HG02884 (cell line): ENCODE results near the gene PPARG.
"Not testable (repeated sequence)": the region's sequence is repeated elsewhere in the genome, so short reads cannot be mapped to it uniquely, and the experiment has no call there.

Experiments used
- ATAC-seq: cut with Tn5 transposase; IDR thresholded peaks from one replicate; pipeline ENCODE4 v1.9.1; 2021; ENCODE audit warnings: mild to moderate bottlenecking, moderate library complexity; ENCODE audit not compliant: unreplicated experiment

PPARG gene

DNA sequence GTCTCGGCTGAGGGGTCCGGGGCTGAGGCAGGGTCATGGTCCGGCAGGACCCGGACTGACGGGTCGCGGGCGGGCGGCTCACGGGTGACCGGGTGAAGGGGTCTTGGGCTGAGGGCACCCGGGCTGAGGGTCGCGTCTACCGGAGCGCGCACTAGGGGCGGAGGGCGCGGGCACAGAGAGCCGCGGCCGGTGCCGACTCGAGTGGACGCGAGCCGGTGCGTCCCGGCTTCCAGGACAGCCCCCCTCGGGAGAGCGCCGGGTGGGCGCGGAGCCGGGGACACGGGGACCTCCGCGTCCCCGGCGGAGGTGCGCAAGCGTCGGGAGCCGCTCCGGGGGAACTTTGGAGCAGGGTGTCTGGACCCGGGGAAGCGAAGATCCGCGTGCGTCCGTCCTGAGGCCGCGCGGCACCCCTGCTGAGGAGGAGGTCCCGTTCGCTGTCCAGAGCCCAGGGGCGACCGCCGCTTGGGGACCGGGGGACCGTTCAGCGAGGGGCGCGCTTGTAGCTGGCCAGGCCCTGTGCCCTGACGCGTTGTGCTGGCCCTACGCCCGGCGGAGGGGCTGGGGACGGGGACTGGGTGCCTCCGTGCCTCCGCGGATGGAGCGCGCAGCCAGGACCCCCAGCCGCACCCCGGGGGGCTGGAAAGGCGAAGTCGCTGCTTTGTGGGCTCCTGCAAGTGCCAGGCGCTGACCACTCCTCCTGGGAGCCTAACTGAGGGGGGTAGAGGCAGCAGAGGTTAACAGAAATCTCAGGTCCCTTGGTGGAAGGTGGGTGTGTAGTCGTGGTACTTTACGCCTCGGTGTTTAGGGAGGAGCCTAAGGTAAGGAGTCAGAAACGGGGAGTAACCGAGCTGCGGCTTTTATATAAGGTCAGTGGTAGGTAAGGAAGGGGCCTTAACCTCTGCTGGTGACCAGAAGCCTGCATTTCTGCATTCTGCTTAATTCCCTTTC, at the start of gene PPARG:
TSS of gene PPARG (plus strand) at position 889 of the 948 bp plus-strand sequence. CDS start 90,642 bp downstream, outside the sequence.
- no peak for ATAC-seq

- ATAC-seq, result no peak
Observed at GRCh38 chr3:12239301-12239700, 49.6 kb upstream of the PPARG start.

DNA sequence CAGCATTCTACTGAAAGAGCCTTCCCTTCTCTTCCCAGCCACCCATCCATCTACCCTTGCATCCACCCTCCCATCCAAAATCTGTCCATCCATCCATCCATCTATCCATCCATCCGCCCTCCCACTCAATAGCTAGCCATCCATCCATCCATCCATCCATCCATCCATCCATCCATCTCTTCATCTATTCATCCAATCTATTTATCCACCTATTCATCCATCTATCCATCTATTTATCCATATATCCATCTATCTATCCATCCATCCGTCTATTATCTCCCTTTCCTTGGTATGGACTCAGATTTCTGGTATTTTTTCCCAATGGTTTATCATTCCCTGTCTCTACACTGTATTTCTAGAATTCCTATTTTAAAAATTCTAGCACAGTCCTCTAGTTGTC, 46.1 kb upstream of the PPARG start:
- ATAC-seq, result no peak

GRCh38 chr3:12246497-12247163, 42.2 kb upstream of the PPARG start:
- no peak for ATAC-seq

- ATAC-seq, result no peak
Observed at GRCh38 chr3:12247411-12247810, 41.5 kb upstream of the PPARG start.

- no peak for ATAC-seq
Observed at GRCh38 chr3:12249519-12249918, 39.4 kb upstream of the PPARG start.

DNA sequence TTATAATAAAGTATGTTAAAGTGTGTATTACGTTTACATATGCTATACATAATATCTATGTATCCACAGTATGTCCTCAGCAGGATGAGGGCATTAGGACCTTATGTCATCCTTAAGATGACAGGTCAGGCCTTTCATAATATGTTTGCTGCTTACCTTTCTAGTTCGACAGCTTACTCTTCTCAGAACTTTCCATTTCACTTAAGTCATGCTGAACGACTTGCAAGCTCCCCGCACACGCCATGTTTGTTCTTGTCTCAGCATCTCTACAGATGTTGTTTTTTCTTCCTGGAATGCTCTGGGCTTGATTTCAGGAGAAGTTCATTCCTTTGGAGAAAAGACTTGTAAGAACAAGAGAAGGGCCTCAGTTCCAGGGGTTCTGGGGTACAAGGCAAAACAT, 36.0 kb upstream of the PPARG start:
- ATAC-seq, result no peak

- ATAC-seq, result no peak
Observed at GRCh38 chr3:12253516-12254343, 35.1 kb upstream of the PPARG start.

- ATAC-seq, result no peak
Observed at GRCh38 chr3:12255393-12255792, 33.5 kb upstream of the PPARG start.

DNA sequence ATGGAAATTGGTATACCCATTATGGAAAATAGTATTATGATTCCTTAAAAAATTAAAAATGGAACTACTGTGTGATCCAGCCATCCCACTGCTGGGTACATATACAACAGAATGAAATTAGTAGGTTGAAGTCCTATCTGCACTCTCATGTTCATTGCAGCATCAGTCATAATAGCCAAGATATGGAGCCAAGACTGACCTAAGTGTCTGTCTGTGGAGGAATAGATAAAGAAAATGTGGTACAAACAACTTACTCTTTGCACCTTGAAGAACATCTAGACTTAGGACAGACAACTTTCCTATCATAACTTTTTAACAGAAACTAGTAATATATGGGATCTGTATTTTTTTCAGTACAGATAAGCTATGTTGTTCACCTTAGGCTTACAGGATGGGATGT, 30.0 kb upstream of the PPARG start:
- ATAC-seq, result no peak

GRCh38 chr3:12262173-12262572, 26.7 kb upstream of the PPARG start:
- ATAC-seq, result not testable (repeated sequence)

DNA sequence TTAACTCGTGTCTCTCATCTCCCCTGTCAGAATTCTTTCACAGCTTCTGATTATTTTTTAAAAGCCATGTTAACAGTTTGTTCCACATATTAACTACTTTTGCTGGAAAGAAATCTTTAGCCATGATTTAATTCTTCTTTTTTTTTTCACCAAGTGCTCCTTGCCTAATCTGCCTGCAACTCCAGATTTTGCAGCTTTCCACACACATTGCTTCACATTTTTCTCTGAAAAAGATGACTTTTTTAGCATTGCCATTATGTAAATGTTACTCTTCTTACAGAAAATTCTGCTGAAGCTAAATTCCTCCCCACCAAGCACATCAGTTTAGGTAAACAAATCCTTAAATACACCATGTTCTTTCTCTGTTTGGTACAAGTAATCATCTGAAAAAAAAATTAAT, 23.4 kb upstream of the PPARG start:
- ATAC-seq, result no peak

DNA sequence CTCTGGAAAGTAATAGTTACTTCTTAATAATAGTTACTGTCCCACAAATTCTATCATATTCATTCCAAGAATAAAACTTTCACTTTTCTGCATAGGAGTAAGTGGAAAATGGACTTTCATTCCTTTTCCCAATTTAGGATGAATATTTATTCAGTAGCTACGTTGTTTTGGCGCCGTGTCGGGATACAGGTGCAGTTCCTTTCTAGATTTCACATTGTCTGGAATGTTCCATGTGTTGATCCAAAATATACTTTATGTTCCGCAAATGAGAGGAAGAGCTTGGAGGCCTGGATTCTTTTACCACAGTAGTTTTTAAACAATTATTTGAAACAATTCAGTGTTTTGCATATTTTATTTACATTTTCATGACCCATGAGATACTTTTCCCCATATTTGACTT, 22.8 kb upstream of the PPARG start:
- ATAC-seq, result no peak

- ATAC-seq, result no peak
Observed at GRCh38 chr3:12267376-12268030, 21.4 kb upstream of the PPARG start.

GRCh38 chr3:12268049-12268735, 20.7 kb upstream of the PPARG start:
- ATAC-seq, result no peak

GRCh38 chr3:12270976-12271375, 17.9 kb upstream of the PPARG start:
- ATAC-seq, result no peak

GRCh38 chr3:12273045-12273695, 15.7 kb upstream of the PPARG start:
- ATAC-seq, result peak; percentile 95

DNA sequence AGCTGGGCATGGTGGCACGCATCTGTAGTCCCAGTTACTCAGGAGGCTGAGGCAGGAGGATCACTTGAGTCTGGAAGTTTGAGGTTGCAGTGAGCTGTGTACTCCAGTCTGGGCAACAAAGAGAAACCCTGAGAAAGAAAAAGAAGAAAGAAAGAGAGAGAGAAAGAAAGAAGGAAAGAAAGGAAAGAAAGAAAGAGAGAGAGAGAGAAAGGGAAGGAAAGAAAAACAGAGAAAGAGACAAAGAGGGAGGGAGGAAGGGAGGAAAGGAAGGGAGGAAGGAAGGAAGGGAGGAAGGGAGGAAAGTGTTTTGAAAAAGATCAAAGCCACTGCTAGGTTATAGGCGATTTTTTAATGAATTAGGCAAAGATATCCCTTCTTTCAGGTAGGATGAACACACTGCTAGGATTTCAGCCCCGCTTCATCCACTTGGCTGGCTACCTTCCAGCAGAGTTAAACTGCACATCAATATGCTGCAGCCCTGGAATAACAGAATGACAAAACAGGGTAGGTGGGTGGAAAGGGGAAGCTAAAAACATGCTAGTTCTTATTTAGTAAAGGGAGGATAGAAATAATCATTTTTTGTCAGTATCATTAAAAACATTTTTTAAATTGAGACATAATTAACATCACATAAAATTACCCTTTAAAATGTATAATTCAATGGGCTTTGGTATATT, 12.8 kb upstream of the PPARG start:
- ATAC-seq, result no peak

GRCh38 chr3:12276827-12277226, 12.0 kb upstream of the PPARG start:
- not testable (repeated sequence) for ATAC-seq
